ENCODE results near the gene PEX26.
"Not testable (repeated sequence)": the region's sequence is repeated elsewhere in the genome, so short reads cannot be mapped to it uniquely, and the experiment has no call there.

PEX26 gene

DNA sequence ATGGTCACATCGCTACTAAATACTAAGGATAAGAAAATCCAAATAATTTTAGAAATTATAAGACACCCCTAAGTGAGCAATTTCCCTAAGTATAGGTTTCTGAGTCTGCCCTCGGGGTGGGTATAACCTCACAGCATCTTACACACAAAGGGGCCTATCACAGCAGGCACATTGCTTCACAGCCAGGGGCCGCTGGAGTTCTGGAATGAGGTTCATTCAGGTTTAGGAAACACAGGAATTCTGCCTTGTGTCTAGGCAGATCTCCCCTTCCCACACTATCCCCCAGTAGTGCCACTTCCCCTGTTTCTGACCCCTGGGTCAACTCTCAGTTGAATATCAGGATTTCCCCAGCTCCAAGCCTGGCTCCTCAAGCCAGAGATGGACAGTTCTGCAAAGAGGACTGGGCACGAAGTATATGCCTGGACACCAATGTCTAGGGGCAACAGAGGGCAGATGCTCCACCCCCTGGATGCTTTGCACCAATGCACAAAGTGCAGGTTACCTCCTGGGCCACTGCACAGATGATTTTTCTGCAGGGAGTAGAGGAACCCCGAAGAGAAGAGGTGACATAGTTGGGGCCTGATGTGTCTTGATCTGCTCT, 44.3 kb downstream of the PEX26 start:
- no peak for DNase-seq

DNA sequence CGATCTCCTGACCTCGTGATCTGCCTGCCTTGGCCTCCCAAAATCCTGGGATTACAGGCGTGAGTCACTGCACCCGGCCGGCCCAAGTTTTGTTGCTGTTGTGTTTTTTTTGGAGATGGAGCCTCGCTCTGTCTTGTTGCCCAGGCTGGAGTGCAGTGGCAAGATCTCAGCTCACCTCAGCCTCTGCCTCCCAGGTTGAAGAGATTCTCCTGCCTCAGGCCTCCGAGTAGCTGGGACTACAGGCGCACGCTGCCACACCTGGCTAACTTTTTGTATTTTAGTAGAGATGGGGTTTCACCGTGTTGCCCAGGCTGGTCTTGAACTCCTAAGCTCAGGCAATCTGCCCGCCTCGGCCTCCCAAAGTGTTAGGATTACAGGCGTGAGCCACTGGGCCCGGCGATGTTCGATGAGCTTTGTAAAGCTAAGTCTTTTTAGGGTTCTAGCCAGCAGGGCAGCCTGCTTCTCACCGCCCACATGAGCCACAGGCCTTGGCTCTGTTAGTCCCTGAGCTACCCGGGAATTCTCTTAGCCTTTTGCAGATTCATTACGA, 45.8 kb downstream of the PEX26 start:
- DNase-seq = not testable (repeated sequence)

GRCh38 chr22:18126606-18127005, 48.8 kb downstream of the PEX26 start:
- DNase-seq = no peak

- DNase-seq = no peak
These were observed 52.2 kb downstream of the PEX26 start for GRCh38 chr22:18130018-18130417.

GRCh38 chr22:18130699-18131429, 53.1 kb downstream of the PEX26 start:
- DNase-seq = no peak

DNA sequence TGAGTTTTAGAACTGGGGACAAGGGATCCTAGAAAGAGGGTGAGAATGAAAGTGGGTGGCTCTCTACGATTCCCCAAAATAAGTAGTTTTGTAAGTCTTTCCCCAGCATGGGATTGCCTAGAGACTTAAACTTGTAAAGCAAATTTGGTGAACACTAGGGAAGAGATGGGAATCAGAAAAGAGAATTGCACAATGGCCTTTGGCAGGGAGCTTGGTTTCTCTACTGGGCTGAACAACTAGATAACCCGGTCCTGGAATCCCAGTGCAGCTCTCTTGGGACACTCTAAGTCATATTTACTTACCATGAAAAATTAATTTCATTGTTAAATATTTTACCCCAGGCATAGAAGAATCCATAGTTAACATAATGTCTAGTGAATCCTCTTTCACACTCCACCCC, 55.7 kb downstream of the PEX26 start:
- DNase-seq = no peak

DNA sequence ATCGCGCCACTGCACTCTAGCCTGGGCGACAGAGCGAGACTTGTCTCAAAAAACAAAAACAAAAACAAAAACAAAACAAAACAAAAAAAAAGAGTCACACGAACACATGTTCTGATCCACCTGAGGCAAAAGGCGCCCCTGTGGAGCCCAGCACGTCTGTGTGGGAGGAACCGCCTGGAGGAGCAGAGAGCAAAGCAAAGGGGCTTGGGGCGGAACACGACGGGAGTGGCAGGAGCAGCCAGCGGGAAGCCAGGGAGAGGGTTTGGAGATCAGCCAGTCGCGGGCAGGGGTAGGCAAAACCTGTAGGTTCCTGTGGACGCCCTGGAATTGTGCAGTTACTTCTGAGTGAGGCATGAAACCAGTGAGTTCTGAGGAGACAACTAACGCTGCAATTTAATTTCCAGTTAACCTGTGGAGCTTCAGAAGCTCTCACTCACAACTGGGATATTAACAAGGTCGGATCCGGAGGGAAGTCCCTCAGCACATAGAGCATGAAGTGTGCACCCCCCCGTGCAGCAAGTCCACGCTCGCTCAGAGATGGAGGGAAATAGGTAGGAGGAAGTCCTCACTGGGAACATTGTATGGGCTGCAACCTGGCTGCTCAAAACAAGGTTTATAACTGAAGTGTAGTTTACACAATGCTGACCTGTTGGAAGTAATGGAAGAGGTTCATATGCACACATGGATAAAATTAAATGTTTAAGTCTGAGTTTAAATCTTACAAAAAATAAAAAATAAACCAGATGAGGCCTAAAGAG, 59.0 kb downstream of the PEX26 start:
- no peak for DNase-seq

DNA sequence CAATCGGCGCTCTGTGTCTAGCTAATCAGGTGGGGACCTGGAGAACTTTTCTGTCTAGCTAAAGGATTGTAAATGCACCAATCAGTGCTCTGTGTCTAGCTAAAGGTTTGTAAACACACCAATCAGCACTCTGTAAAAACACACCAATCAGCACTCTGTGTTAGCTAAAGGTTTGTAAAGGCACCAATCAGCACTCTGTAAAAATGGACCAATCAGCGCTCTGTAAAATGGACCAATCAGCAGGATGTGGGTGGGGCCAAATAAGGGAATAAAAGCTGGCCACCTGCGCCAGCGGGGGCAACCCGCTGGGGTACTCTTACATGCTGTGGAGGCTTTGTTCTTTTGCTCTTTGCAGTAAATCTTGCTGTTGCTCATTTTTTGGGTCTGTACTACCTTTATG, 63.2 kb downstream of the PEX26 start:
- not testable (repeated sequence) for DNase-seq

GRCh38 chr22:18144105-18144504, 66.3 kb downstream of the PEX26 start:
- DNase-seq = no peak

DNA sequence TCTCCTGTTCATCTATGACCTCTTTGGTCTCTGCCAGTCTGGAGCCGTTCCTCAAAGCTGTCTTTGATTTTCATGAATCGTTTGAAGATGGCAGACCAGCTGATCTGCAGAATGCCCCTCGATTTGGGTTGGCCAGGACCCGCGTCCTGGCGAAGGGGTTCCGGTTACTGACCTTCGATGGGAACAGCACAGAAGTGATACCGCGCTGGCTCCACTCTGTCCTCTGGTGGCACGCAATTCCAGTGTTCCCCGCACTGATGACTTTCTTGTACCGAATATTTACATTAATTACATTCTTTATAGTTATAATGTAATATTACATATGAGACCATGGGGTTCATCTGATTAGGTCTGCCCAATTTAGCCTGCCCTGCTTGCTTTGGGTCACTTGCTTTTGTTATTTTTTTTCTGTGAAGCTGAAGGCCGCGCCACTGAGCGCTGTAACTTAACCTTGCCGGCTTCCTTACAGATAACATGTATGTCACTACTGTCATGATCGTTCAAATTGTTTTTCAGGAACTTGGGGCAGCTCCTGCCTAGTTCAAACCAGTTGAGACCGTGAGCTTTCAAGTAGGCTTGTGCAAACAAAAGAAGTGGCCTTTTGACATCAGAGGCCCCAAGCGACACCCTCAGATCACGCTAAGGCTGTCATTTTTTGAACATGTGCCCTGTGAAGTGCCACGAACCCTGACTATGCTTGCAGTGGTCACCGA, 68.0 kb downstream of the PEX26 start:
- no peak for DNase-seq

DNA sequence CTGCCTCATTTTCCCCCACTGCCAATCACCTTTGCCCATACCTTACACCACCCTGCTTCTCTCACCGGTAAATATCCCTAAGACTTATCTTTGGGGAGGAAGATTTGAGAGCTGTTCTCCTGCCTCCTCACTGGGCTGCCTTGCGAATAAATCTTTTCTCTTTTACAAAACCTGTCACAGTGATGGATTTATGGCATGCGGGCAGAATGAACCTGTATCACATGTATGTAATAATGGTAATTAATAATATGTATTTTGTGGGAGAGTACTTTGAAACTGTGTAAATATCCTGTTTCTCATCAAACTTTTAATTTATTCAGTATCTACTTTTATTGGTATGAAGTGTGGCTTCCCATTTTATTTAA, 68.6 kb downstream of the PEX26 start:
- no peak for DNase-seq

DNA sequence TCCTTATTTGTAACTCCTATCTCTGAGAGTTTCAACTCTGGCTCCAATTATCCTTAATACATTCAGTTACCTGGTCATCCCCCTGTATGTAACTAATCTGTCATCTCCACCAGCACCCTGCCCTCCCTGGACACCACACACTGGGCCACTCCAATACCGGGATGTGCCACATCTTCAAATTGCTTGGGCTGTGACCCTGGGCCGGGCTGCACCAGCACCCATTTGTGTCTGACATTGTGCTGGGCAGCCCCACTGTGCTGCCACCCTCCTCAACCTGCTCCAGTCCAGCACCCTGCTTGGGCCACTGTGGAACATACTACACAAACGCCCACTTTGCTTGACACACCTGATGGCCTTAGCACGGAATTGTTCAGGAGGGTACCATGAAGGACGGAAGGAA, 70.0 kb downstream of the PEX26 start:
- DNase-seq = no peak

DNA sequence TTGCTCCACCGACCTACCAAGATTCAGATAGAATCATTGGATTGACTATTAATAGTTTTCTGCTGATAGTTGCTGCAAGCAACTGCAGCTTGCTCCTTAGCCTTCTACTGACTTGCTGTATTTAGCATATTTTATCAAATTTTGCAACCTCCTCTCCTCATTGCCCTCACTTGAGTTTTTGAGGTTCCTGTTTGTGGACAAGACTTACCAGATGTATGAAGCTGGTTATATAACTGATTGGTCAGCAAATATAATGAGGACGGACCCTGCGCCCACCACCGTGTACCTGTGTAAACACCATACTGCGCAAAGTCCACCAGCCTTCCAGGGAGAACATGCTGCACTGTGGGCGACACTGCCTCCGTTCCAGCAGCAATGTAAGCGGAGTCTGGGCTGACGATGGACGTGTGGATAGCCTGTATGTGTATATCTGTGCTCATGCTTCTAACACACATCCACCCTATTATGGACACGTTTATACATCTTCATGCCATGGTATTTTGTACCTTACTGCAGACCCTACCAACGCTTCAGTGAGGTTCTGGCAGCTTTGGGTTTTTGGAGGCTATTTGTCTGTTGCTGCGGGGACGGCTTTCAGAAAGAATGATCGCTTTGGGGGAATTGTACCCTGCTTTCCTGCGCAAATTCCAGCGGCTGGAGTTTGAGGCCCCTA, 70.6 kb downstream of the PEX26 start:
- no peak for DNase-seq

- no peak for DNase-seq
These were observed 74.7 kb downstream of the PEX26 start for GRCh38 chr22:18152519-18152918.

GRCh38 chr22:18154821-18155390, 77.1 kb downstream of the PEX26 start:
- no peak for DNase-seq

Measured in CD4-positive, alpha-beta T cell treated with Interleukin-21 for 1 hour (primary cell).